Right forelimb (tissue), 1 donor: Measurements from ENCODE around the gene COL20A1.
A peak's percentile ranks its signal among the peaks of the same experiment; 100 is the strongest.
"Not testable (repeated sequence)": the region's sequence is repeated elsewhere in the genome, so short reads cannot be mapped to it uniquely, and the experiment has no call there.

Source experiments
- DNase-seq: peaks from one replicate; pipeline ENCODE4 v3.0.0-alpha.2; 2018

The COL20A1 gene

GRCh38 chr20:63292904-63293303 lies at the start of gene COL20A1:
Gene COL20A1, plus strand, starts transcription at chr20:63293186. Its CDS starts 1,922 bp downstream, at chr20:63295108.
- DNase-seq = no peak

GRCh38 chr20:63243604-63244247 lies 49.3 kb upstream of the COL20A1 start:
- no peak for DNase-seq

GRCh38 chr20:63244468-63244867 lies 48.5 kb upstream of the COL20A1 start:
- DNase-seq = no peak

GRCh38 chr20:63246490-63247288 lies 46.3 kb upstream of the COL20A1 start:
- no peak for DNase-seq

GRCh38 chr20:63247671-63248228 lies 45.2 kb upstream of the COL20A1 start:
- DNase-seq = no peak

- no peak for DNase-seq
Observed at GRCh38 chr20:63248835-63249591, 44.0 kb upstream of the COL20A1 start.

- DNase-seq = no peak
Observed at GRCh38 chr20:63249891-63250290, 43.1 kb upstream of the COL20A1 start.

GRCh38 chr20:63251350-63251749 lies 41.6 kb upstream of the COL20A1 start:
- not testable (repeated sequence) for DNase-seq

- no peak for DNase-seq
Observed at GRCh38 chr20:63252284-63252711, 40.7 kb upstream of the COL20A1 start.

- no peak for DNase-seq
Observed at GRCh38 chr20:63253065-63253437, 39.9 kb upstream of the COL20A1 start.

- peak; percentile 79 for DNase-seq
Observed at GRCh38 chr20:63253438-63254231, 39.4 kb upstream of the COL20A1 start.

- DNase-seq = no peak
Observed at GRCh38 chr20:63254232-63254605, 38.8 kb upstream of the COL20A1 start, which contains the start of gene NKAIN4. Gene NKAIN4, minus strand, starts transcription at chr20:63254463. Its CDS starts 13 bp downstream, at chr20:63254450.

- DNase-seq = peak; percentile 67
Observed at GRCh38 chr20:63254606-63255384, 38.2 kb upstream of the COL20A1 start.

- DNase-seq = no peak
Observed at GRCh38 chr20:63255931-63256704, 36.9 kb upstream of the COL20A1 start.

GRCh38 chr20:63256954-63257353 lies 36.0 kb upstream of the COL20A1 start:
- DNase-seq = no peak

- no peak for DNase-seq
Observed at GRCh38 chr20:63257629-63258028, 35.4 kb upstream of the COL20A1 start.

GRCh38 chr20:63258781-63259180 lies 34.2 kb upstream of the COL20A1 start:
- peak; percentile 75 for DNase-seq

- DNase-seq = no peak
Observed at GRCh38 chr20:63259734-63260460, 33.1 kb upstream of the COL20A1 start.

GRCh38 chr20:63260521-63260920 lies 32.5 kb upstream of the COL20A1 start:
- DNase-seq = no peak
